GM19043 (cell line): ENCODE data around the gene TCF12.

Experiments
- ATAC-seq: cut with Tn5 transposase; IDR thresholded peaks from one replicate; pipeline ENCODE4 v1.9.1; 2021; ENCODE audit warnings: low read depth; ENCODE audit not compliant: unreplicated experiment

Gene TCF12

GRCh38 chr15:57231559-57231958 is 313.1 kb downstream of the TCF12 start:
- no peak for ATAC-seq

- ATAC-seq, result no peak
These were observed 315.7 kb downstream of the TCF12 start for GRCh38 chr15:57234156-57234555.

- no peak for ATAC-seq
These were observed 316.7 kb downstream of the TCF12 start for GRCh38 chr15:57235186-57235585.

GRCh38 chr15:57235873-57236272 is 317.4 kb downstream of the TCF12 start:
- ATAC-seq, result no peak

GRCh38 chr15:57236561-57237300 is 318.3 kb downstream of the TCF12 start:
- ATAC-seq, result no peak

GRCh38 chr15:57237301-57237642 is 318.8 kb downstream of the TCF12 start:
- ATAC-seq, result no peak

GRCh38 chr15:57237676-57238075 is 319.2 kb downstream of the TCF12 start:
- no peak for ATAC-seq

GRCh38 chr15:57245130-57245529 is 326.7 kb downstream of the TCF12 start:
- no peak for ATAC-seq

- no peak for ATAC-seq
These were observed 327.3 kb downstream of the TCF12 start for GRCh38 chr15:57245714-57246113.

GRCh38 chr15:57248074-57248473 is 329.6 kb downstream of the TCF12 start:
- no peak for ATAC-seq

- ATAC-seq, result no peak
These were observed 332.9 kb downstream of the TCF12 start for GRCh38 chr15:57251308-57251707.

- no peak for ATAC-seq
These were observed 333.5 kb downstream of the TCF12 start for GRCh38 chr15:57251941-57252340.

GRCh38 chr15:57253082-57253481 is 334.6 kb downstream of the TCF12 start:
- no peak for ATAC-seq

- no peak for ATAC-seq
These were observed 335.1 kb downstream of the TCF12 start for GRCh38 chr15:57253500-57253899.

- ATAC-seq, result no peak
These were observed 337.4 kb downstream of the TCF12 start for GRCh38 chr15:57255751-57256341.

- ATAC-seq, result no peak
These were observed 338.5 kb downstream of the TCF12 start for GRCh38 chr15:57256939-57257338.

GRCh38 chr15:57259568-57260040 is 341.2 kb downstream of the TCF12 start:
- ATAC-seq, result peak; percentile 51

GRCh38 chr15:57263520-57263919 is 345.1 kb downstream of the TCF12 start:
- no peak for ATAC-seq

- ATAC-seq, result no peak
These were observed 354.4 kb downstream of the TCF12 start for GRCh38 chr15:57272771-57273357.

- no peak for ATAC-seq
These were observed 355.0 kb downstream of the TCF12 start for GRCh38 chr15:57273402-57273801.

- no peak for ATAC-seq
These were observed 360.0 kb downstream of the TCF12 start for GRCh38 chr15:57278439-57278838.

GRCh38 chr15:57280464-57280863 is 362.0 kb downstream of the TCF12 start:
- no peak for ATAC-seq
